Activated naive CD8-positive, alpha-beta T cell treated with anti-CD3 and anti-CD28 coated beads, Interleukin-2, amount 10 ng/mL, durations not matched to agents 7 days and 5 days (primary cell): Measurements from ENCODE around the gene CPNE4. TPM values are rescaled to one million over a fixed set of nuclear protein-coding genes. Genes with fewer than 3 reads are reported as not detected.

ENCODE experiments used
- ATAC-seq: fragments of 150-1000 bp; cut with Tn5 transposase; one replicate; pipeline ENCODE4 v1.10.0; 2021; ENCODE audit warnings: low read depth, moderate library complexity
- POLR2A ChIA-PET: fragments of 350-600 bp; sonication (Branson Sonifier 250); formaldehyde crosslinking; loops from one replicate; lab custom pipeline; 2021; ENCODE audit warnings: antibody characterized with exemption; lab: Charles Lee
- DNase-seq: peaks from one replicate; pipeline ENCODE4 v3.0.0; 2021
- H3K27ac Mint-ChIP-seq: one replicate; pipeline ENCODE4 v1.8.0; 2022; ENCODE audit warnings: mild to moderate bottlenecking, mixed read lengths
- H3K27me3 Mint-ChIP-seq: one replicate; pipeline ENCODE4 v1.8.0; 2022; ENCODE audit warnings: mild to moderate bottlenecking, moderate library complexity, mixed read lengths
- H3K36me3 Mint-ChIP-seq: one replicate; pipeline ENCODE4 v1.8.0; 2021; ENCODE audit warnings: mild to moderate bottlenecking, mixed read lengths
- H3K4me1 Mint-ChIP-seq: one replicate; pipeline ENCODE4 v1.8.0; 2021; ENCODE audit warnings: mixed read lengths
- H3K4me3 Mint-ChIP-seq: one replicate; pipeline ENCODE4 v1.8.0; 2022; ENCODE audit warnings: mild to moderate bottlenecking, moderate library complexity, mixed read lengths
- H3K9me3 Mint-ChIP-seq: one replicate; pipeline ENCODE4 v1.8.0; 2021; ENCODE audit warnings: mixed read lengths
- total RNA-seq, 2 experiments: library from RNA; stranded (reverse); gene quantifications; one replicate each; pipeline ENCODE4 v1.2.3, GENCODE V29; 2021

CPNE4 gene
- total RNA-seq, 2 experiments from 2014 or later = not detected

DNA sequence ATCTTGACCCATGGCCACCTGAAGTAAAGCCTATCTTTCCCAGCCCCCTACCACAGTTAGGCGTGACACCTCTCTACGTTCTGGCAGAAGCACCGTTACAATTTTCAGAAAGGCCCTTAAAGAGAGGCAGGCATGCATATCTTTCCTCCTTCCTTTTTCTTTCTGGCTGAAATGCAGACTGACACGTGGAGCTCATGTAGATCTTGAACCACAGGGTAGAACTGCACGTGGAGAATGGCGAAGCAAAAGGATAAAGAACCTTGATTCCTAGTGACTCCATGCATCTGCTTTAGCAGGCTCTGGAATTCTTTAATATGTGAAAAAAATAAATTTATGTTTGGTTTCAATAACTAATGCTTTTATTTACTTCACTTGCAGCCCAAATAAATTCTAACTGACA lies 166.6 kb downstream of the CPNE4 start:
- Mint-ChIP-seq H3K9me3 (no peaks in the 10 kb centered on the region), H3K4me1 (no peaks in the 10 kb centered on the region)

DNA sequence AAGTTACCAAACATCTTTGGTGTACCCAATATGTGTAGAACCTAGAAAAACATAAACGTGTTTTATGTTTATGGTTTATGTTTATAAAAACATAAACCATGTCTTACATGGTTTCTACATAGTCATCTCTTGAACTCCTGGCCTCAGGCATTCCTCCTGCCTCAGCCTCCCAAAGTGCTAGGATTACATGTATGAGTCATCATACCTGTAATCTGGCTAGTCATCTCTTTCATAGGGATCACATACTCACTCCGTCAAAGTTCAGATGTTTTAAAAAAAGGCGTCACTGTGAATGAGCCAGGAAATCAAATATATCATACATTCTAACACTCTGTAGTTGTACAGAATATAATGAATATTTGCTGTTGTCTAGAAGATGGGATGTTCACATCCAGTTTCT lies 178.6 kb downstream of the CPNE4 start:
- DNase-seq (no peak), ATAC-seq (no peak)
- Mint-ChIP-seq H3K4me3 (no peak overlapping the region), H3K27ac (no peak overlapping the region), H3K27me3 (no peaks in the 10 kb centered on the region), H3K9me3 (no peaks in the 10 kb centered on the region), H3K36me3 (no peaks in the 10 kb centered on the region), H3K4me1 (no peaks in the 10 kb centered on the region)
- POLR2A ChIA-PET = no interaction called here

More for the DNA sequence above, 166.6 kb downstream of the CPNE4 start:
- POLR2A ChIA-PET = no interaction called here
- Mint-ChIP-seq H3K4me3 (no peak overlapping the region), H3K27me3 (no peaks in the 10 kb centered on the region), H3K36me3 (no peaks in the 10 kb centered on the region), H3K27ac (no peak overlapping the region)
- ATAC-seq (no peak), DNase-seq (no peak)

DNA sequence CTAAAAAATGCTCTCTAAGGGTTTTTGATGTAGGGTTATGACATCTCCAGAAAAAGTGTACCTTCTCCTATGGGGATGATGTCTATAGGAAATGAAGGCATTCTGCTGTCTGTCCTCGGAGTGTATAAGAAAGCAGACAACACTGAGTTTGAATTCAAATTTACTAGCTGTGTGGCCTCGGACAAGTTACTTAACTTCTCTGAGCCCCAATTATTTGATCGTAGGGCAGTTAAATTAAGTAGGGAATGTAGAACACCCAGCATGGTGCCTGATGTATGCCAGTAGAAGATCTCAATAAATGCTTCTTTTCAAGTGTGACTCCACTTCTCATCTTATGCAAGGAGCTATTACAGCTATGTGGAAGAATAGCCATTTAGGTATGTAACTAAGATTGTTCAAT lies 184.6 kb downstream of the CPNE4 start:
- DNase-seq = no peak
- no peak for ATAC-seq

DNA sequence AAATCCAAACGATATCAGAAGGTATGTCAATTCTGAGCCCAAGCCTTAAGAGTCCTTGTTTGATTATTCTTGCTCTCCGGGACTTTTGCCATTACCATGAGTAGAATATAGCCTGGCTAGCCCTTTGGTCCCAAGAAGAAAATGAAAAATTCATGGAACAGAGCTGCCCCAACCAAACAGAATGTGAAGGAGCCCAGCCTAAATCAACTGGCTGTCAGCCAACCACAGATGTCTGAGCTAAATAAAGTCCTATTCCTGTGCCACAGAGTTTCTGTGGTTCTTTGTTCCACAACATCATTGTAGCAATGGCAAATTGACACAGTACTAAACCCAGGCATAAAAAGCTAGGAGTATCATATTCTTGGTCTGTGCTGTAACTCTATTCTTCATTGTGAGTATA lies 185.2 kb downstream of the CPNE4 start:
- no peak for ATAC-seq
- H3K27ac Mint-ChIP-seq = no peak overlapping the region

More for the DNA sequence above, 184.6 kb downstream of the CPNE4 start:
- H3K27ac Mint-ChIP-seq = no peak overlapping the region
- no peak overlapping the region for H3K4me3 Mint-ChIP-seq
- no peaks in the 10 kb centered on the region for H3K36me3 Mint-ChIP-seq
- no peaks in the 10 kb centered on the region for H3K4me1 Mint-ChIP-seq
- no peaks in the 10 kb centered on the region for H3K9me3 Mint-ChIP-seq
- POLR2A ChIA-PET = no interaction called here
- no peaks in the 10 kb centered on the region for H3K27me3 Mint-ChIP-seq

GRCh38 chr3:131847966-131848510 lies 186.8 kb downstream of the CPNE4 start:
- Mint-ChIP-seq H3K36me3 (no peaks in the 10 kb centered on the region), H3K27ac (no peak overlapping the region), H3K4me1 (no peaks in the 10 kb centered on the region), H3K4me3 (no peak overlapping the region), H3K27me3 (no peaks in the 10 kb centered on the region), H3K9me3 (no peaks in the 10 kb centered on the region)
- POLR2A ChIA-PET = no interaction called here
- ATAC-seq = no peak
- DNase-seq = no peak

More for the DNA sequence above, 185.2 kb downstream of the CPNE4 start:
- Mint-ChIP-seq H3K4me1 (no peaks in the 10 kb centered on the region), H3K27me3 (no peaks in the 10 kb centered on the region), H3K9me3 (no peaks in the 10 kb centered on the region), H3K36me3 (no peaks in the 10 kb centered on the region), H3K4me3 (no peak overlapping the region)
- POLR2A ChIA-PET = no interaction called here
- no peak for DNase-seq

DNA sequence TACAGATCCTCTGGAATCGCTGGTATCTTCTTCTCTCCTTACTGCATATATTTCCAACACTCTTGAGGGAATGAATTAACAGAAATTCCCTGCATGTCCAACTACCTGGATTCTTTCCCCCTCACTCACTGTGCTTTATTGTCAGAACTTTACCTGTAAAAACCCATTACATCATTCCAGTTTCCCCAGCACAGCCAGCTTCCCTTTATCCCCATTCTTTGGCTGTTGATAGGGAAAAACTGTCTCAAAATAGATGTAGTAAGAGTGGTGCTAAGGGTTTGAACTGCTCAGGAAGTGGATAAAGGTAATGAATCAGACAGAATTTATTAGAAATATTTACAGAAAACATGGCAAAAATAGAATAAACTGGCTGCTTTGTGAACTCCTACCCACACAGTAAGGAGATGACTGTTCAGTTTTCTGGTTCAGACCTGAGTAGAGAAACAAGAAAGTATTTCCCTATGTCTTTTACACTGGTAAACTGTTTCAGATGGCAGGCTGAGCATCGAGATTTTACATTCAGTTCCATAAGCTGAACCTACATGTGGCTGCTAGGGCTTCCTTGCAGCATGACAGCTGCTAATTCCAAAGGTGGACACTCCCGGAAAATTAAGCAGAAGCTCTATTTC lies 188.4 kb downstream of the CPNE4 start:
- Mint-ChIP-seq H3K27ac (no peak overlapping the region), H3K9me3 (no peaks in the 10 kb centered on the region), H3K36me3 (no peaks in the 10 kb centered on the region), H3K4me3 (no peak overlapping the region), H3K27me3 (no peaks in the 10 kb centered on the region), H3K4me1 (no peaks in the 10 kb centered on the region)
- ATAC-seq (no peak), DNase-seq (no peak)
- POLR2A ChIA-PET = no interaction called here

GRCh38 chr3:131843174-131843573 lies 191.6 kb downstream of the CPNE4 start:
- H3K4me1 Mint-ChIP-seq = no peaks in the 10 kb centered on the region
- DNase-seq = no peak
- H3K36me3 Mint-ChIP-seq = no peaks in the 10 kb centered on the region
- no peak overlapping the region for H3K4me3 Mint-ChIP-seq
- H3K27me3 Mint-ChIP-seq = no peaks in the 10 kb centered on the region
- no peaks in the 10 kb centered on the region for H3K9me3 Mint-ChIP-seq
- no peak overlapping the region for H3K27ac Mint-ChIP-seq
- ATAC-seq = no peak
- POLR2A ChIA-PET = no interaction called here

GRCh38 chr3:131840156-131840797 lies 194.5 kb downstream of the CPNE4 start:
- POLR2A ChIA-PET = no interaction called here
- H3K27ac Mint-ChIP-seq = no peak overlapping the region
- no peaks in the 10 kb centered on the region for H3K27me3 Mint-ChIP-seq
- DNase-seq (no peak), ATAC-seq (no peak)
- no peaks in the 10 kb centered on the region for H3K36me3 Mint-ChIP-seq
- H3K4me3 Mint-ChIP-seq = no peak overlapping the region
- H3K9me3 Mint-ChIP-seq = no peaks in the 10 kb centered on the region
- H3K4me1 Mint-ChIP-seq = no peaks in the 10 kb centered on the region

GRCh38 chr3:131835906-131836305 lies 198.9 kb downstream of the CPNE4 start:
- Mint-ChIP-seq H3K4me3 (no peak overlapping the region), H3K4me1 (no peaks in the 10 kb centered on the region)

GRCh38 chr3:131831608-131832007 lies 203.2 kb downstream of the CPNE4 start:
- no peak for ATAC-seq
- Mint-ChIP-seq H3K4me3 (no peak overlapping the region), H3K9me3 (no peaks in the 10 kb centered on the region), H3K27me3 (peaks cover 2% of the 10 kb centered on the region), H3K36me3 (no peaks in the 10 kb centered on the region), H3K4me1 (no peaks in the 10 kb centered on the region), H3K27ac (no peak overlapping the region)
- no peak for DNase-seq
- POLR2A ChIA-PET = no interaction called here

More at GRCh38 chr3:131835906-131836305, 198.9 kb downstream of the CPNE4 start:
- no peaks in the 10 kb centered on the region for H3K9me3 Mint-ChIP-seq
- no peak overlapping the region for H3K27ac Mint-ChIP-seq
- POLR2A ChIA-PET = no interaction called here
- ATAC-seq (no peak), DNase-seq (no peak)
- H3K27me3 Mint-ChIP-seq = no peaks in the 10 kb centered on the region
- no peaks in the 10 kb centered on the region for H3K36me3 Mint-ChIP-seq

GRCh38 chr3:131821191-131821762 lies 213.5 kb downstream of the CPNE4 start:
- ATAC-seq = no peak
- no peaks in the 10 kb centered on the region for H3K4me1 Mint-ChIP-seq

DNA sequence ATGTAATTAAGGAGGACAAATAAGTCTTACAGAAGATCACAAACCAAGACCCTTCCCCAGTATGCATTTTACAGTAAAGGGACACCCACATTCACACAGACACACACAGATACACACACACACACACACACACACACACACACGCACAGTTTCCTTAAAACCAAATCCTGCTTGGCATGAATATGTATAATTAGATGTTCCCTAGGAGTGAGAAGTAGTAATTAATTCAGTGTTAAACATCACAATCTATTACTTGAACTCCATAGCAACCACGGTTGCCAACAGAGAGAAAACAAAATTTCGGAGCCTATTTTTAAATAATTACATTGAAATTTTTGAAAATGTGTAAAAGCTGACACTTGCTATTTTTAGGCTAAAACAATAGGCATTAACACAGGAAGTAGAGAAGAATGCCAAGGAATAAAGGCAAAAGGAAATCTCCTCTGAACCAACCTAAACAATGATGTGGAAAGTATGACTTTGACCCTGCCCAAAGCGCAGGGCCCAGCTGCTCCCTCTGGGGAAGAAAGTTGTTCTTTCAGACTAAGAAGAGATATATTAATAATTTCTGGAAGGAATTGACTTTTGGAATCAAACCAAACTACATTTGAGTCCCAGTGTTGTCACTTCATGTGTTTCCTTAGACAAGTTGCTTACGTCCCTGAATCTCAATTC lies 215.3 kb downstream of the CPNE4 start:
- no peak for ATAC-seq
- Mint-ChIP-seq H3K27me3 (no peaks in the 10 kb centered on the region), H3K4me3 (no peak overlapping the region), H3K4me1 (no peaks in the 10 kb centered on the region), H3K36me3 (no peaks in the 10 kb centered on the region), H3K27ac (no peak overlapping the region), H3K9me3 (no peaks in the 10 kb centered on the region)
- DNase-seq = no peak
- POLR2A ChIA-PET = no interaction called here

More at GRCh38 chr3:131821191-131821762, 213.5 kb downstream of the CPNE4 start:
- H3K27ac Mint-ChIP-seq = no peak overlapping the region
- DNase-seq = no peak
- H3K27me3 Mint-ChIP-seq = peaks cover 4% of the 10 kb centered on the region
- no peaks in the 10 kb centered on the region for H3K9me3 Mint-ChIP-seq
- no peak overlapping the region for H3K4me3 Mint-ChIP-seq
- H3K36me3 Mint-ChIP-seq = no peaks in the 10 kb centered on the region
- POLR2A ChIA-PET = no interaction called here

DNA sequence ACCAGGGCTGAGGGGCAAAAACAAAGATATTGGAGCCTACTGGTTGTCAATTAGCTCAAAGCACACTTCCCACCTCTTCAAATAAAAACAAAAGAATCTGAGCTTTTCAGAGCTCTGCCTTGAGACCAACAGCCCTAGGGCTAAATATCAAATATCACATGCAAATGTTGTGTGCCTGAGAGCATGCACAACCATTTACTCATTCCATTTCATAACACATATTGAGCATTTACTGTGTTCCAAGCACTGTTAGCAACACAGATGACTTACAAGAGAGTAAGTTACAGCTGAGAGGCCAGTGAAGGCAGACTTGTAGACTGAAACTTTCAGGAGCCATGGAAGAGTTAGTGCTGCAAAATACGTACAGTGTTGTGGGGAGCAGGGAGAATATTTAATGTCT lies 222.4 kb downstream of the CPNE4 start:
- no peaks in the 10 kb centered on the region for H3K9me3 Mint-ChIP-seq
- H3K36me3 Mint-ChIP-seq = no peaks in the 10 kb centered on the region
- H3K27me3 Mint-ChIP-seq = peaks cover 10% of the 10 kb centered on the region
- ATAC-seq (no peak), DNase-seq (no peak)
- no peak overlapping the region for H3K4me3 Mint-ChIP-seq
- H3K27ac Mint-ChIP-seq = no peak overlapping the region
- H3K4me1 Mint-ChIP-seq = no peaks in the 10 kb centered on the region
- POLR2A ChIA-PET = no interaction called here
